SHP77 (cell line): ENCODE data around the gene PORCN.

Source experiments
- DNase-seq, 2 experiments: peaks; one replicate each; lab custom pipeline; 2025; lab: John Stamatoyannopoulos, UW

PORCN gene

DNA sequence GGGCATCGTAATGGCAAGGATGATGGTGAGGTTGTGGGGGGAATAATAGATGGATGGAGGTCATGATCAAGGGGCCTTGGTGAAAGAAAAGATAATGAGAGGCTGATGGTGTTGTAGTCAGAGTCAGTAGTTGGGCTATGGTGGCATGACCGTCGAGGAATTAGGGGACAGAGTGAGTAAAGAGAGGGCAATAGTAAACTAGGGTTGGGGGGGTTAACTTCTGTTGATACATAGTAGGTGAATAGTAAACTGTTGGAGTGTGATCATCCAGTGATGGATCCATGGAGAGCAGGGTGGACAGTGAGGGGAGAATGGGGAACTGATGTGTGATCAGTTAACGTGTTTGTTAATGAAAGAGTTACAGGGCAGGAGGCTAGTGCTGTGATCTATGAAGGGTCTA, 31.9 kb upstream of the PORCN start:
- DNase-seq = no peak

GRCh38 chrX:48477960-48478755, 30.6 kb upstream of the PORCN start:
- DNase-seq = no peak

DNA sequence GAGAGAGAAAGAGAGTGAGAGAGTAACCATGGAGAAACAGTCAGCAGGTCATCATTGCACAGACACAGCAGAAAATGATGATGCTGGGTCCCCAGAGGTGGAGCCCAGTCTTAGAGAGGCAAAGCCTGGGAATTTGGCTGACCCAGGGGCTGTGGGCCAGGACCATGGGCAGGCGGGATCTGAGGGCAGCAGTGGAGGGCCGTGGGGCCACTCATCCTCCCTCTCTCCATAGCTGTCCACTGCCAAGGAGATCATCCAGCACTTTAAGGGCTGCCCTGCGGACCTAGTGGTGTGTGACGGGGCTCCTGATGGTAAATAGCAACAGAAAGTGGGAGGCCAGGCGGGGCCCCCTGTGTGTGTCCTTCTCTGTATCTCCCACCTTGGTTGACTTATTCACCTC, 30.0 kb upstream of the PORCN start:
- no peak for DNase-seq

DNA sequence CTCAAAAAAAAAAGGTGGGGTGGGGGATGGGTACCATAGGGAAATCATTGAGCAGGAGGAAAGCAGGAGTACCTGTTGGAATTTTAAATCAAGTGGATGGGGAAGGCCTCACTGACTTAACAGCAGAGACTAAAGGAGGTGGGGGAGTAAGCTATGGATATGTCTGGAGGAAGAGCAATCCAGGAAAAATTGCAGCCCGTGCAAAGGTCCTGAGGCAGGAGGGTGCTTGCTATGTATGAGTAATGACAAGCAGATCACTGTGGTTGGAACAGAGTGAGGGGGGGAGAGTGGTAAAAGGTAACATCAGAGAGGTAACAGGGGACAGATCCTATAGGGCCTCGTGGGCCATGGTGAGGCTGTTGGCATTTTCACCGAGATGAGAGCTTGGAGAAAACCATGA, 28.6 kb upstream of the PORCN start:
- no peak for DNase-seq

GRCh38 chrX:48480583-48480982, 28.2 kb upstream of the PORCN start:
- no peak for DNase-seq

DNA sequence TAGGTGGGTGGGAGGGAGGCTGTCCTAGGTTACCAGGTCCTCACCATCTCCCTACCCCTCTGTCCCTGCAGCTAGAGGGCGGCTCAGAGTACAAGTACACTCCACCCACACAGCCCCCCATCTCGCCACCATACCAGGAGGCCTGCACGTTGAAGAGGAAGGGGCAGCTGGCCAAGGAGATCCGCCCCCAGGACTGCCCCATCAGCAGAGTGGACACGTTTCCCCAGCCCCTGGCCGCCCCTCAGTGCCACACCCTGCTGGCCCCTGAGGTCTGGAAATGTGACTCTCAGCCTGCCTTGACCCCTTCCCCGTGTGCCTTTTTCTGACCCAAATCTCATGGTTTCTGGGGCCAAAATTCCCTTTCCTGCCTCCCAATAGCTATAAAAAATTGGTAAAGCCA, 26.3 kb upstream of the PORCN start:
- no peak for DNase-seq

DNA sequence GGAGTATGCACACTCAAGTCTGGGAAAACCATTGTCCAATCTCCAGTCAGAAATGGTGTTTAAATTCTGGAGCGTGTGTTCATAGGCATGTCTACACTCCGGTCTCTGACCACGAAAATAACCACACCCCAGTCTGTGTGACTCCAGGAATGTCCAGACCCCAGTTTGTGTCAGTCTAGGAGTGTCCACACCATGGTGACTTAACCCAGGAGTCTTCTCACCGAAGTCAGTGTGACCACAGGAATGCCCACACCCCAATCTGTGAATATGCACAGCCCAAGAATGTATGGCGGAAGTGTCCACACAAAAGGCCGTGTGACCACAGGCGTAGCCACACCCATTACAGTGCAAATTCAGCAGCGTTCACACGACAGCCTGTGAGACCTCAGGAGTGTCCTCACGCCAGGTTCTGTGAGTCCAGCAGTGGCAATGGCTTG, 21.4 kb upstream of the PORCN start:
- no peak for DNase-seq

DNA sequence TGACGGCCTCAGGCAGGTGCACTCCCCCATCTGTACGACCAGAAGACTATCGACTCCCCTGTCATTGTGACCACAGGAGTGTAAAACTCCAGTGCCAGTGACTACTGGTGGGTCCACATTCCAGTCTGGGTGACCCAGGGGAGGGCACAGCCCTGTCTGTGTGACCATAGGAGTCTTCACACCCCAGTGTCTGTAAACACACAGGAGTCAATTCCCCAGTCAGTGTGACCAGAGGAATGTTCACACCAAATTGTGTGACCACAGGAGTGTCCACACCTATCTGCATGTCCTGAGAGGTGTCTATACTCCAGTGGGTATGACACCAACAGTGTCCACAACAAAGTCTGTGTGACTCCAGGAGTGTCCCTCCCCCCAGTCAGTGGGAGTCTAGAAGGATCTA, 20.8 kb upstream of the PORCN start:
- DNase-seq = no peak

DNA sequence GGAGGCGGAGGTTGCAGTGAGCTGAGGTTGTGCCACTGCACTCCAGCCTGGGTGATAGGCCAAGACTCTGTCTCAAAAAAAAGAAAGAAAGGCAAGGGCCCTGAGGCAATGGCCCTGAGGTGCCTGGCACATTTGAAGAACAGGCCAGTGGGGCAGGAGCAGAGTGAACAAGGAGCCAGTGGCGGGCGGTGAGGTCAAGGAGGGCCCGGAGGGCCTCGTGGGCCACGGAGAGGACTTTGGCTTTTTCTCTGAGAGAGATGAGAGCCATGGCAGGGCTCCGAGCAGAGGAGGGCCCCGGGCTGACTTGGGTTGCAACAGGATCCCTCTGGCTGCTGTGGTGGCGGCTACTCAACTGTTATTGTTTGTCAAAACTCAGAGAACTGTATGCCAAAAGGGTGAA, 19.5 kb upstream of the PORCN start:
- DNase-seq = no peak

- DNase-seq = no peak
Measured at GRCh38 chrX:48489892-48490291, 18.9 kb upstream of the PORCN start.

DNA sequence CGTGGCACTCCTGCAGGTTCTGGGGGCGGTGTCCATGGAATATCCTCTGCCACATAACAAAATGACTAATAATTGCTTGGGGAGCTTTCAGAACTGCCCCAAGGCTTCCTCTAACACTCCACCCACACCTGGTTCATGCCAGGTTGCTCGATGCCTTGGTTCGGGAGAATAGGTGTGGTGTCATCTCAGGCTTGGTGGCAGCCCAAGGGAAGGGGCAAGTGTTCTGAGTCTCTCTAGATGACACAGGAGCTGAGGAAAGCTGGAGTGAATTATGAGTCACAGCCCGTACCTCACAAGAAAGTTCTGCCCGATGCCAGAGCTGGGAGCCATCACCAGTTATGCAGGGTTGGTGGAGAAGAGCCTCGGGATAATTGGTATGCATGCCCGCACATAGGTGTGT, 18.1 kb upstream of the PORCN start:
- no peak for DNase-seq

DNA sequence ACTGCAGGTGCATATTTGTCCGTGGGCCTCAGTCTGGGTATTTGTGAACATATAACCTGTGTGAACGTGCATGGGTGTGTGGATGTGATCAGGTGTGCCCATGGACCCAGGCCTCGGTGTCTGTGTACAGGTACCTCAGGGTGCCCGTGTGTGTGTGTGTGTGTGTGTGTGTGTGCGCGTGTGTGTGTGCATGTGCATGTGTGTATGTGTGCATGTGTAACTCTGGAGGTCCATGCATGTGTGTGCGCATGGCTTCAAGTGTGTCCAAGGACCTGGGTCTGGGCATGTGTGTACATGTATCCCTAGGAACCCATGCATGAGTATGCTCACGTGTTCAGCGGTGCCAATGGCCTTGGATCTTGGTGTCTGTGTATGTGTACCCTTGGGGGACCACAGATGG, 17.0 kb upstream of the PORCN start:
- DNase-seq = no peak

- DNase-seq = no peak
Measured at GRCh38 chrX:48492293-48492910, 16.4 kb upstream of the PORCN start.

DNA sequence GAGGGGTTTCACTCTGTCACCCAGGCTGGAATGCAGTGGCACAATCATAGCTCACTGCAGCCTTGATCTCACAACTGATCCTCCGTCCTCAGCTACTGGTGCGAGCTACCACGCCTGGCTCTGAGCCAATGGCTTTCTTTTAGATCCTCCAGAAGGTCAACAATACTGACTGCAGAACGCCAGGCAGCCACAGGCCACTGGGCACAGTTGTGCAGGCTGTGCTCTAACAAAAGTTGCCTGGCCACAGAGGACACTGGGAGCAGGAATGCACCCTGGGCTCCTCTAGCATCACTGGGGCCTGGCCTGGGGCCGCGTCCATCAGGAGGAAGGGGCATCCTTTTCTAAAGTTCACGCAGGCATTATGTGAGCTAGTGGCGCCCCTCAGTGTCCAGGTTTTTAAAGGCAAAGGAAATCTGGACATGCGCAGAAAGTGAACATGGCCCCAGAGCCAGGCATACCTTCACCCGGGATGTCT, 14.9 kb upstream of the PORCN start:
- DNase-seq = peak in 1 of 2 experiments; percentile 13

DNA sequence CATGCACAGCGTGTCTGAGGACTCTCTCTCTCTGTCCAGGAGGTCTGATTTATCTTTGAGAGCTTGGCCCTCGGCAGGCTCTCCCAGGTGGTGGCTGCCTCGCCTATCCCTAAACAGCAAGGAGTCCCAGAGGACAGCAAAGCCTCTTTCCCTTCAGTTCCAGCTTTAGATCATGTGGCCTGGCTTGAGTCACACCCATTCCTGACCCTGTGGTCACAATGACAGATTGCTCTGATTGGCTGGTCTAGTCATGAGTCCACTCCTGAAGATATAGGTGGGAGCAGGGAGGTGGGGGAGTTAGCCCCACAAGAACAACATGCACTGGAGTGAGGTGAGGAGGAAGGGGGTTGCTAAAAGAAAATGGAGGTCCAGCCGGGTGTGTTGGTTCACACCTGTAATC, 12.1 kb upstream of the PORCN start:
- DNase-seq = no peak

DNA sequence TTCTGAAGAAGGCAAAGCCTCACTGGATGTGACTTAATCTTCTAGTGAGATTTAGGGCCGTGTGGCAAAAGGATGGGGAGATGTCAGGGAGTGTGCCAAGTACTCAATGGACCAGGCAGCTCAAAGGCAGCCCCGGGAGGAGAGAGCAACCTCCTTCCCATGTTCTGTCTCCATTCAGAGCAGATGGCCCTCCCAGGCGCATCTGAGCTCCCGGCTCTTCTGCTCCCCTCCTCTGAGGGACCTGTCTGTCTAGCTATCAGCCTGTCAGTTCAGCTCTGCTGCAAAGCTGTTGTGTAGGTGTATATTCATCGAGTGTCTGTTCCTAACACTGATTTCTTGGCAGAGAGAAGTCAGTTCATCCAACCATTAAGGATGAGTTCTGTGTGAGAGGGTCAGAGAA, 10.9 kb upstream of the PORCN start:
- no peak for DNase-seq

DNA sequence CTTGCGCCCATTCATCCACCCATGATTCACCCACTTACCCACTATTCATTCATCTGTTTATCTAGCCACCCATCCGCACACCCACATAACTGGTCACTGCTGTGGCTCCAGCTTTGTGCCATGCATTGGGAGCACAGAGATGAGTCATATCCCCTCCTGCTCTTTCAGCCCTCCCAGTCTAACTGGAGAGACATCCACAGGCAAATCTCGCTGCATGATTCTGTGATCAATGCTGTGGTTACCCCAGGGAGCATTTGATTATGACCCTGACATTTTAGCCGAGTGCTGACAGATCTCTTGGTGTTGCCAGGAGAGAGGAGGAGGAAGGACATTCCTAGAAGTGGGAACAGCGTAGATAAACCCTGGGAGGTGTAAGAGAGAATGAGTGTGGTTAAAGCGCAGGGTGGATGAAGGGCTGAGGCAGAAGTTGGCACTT, 10.4 kb upstream of the PORCN start:
- DNase-seq = no peak

DNA sequence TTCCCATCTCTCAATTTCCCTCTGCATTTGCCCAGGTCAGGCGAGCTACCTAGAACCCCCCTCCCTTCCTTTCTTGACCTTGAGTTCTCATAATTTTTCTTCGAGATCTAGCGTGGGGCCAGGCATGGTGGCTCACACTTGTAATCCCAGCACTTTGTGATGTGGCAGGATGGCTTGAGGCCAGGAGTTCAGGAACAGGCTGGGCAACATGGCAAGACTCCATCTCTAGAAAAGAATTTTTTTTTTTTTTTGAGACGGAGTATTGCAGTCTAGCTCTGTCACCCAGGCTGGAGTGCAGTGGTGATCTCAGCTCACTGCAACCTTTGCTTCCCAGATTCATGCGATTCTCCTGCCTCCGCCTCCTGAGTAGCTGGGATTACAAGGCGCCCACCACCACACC, 4.5 kb upstream of the PORCN start:
- no peak for DNase-seq

DNA sequence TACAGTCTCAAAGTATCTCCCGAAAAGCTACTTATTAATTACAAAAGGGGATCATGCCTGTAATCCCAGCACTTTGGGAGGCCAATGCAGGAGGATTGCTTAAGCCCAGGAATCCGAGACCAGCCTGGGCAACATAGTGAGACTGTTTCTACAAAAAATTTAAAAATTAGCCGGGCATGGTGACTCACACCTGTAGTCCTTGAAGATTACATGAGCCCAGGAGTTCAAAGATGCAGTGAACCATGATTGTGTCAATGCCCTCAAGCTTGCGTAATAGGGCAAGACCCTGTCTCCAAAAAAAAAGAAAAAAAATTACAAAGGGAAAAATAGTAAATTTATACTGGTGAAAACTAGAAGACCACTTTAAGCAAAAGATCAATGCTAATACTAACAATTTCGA, 3.3 kb upstream of the PORCN start:
- no peak for DNase-seq

DNA sequence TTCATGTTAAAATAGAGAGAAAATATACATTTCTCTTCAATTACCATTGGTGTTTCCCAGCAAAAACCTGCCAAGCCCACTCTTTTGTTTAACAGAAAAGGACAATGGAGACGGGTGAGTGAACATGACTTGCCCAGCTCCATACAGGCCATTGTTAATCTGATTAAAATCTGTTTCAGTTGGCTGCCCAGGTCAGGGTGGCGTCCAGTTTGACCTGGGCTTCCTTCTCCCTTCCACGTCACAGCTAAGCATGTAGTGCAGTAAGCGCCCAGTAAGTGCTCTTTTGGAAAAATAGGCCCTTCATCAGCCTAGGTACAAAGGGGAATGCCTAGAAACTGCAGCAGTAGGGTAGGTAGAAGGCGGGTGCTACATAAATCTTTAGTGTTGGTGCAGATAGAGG, 1.5 kb upstream of the PORCN start:
- DNase-seq = no peak

DNA sequence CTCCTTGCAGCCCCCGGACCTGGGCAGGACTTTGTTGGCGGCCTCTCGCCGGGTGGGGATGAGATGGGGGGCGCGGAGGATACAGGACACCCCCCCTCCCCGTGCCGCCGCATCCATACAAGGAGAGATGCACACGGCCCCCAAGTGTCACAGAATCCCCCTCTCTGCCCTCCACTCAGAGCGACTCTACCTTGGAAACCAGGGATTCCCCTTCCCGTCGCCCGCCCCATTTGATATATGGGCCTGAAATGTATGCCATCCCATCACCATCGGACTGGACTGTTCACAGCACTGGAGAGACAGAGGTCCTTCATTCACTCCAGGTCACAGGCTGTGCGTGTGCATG, 426 bp downstream of the PORCN start:
- DNase-seq = no peak

GRCh38 chrX:48509619-48510018, 827 bp downstream of the PORCN start:
- DNase-seq = no peak

DNA sequence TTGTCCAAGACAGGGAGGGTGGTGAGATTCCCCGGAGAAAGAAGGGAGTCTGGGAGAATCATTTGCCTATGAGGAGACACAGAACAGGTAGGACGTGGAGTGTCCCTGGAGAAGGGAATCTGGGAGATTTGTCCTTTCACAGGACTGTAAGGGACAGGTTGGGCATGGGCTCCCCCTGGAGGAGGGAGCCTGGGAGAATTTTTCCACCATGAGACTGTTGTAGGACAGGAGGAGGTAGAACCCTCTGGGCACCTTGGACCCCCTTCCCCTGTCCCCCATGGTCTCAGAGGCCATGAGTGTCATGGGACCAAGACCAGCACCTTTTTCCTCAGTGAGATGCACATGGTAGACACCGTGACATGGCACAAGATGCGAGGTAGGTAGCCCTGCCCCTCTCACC, 2.8 kb downstream of the PORCN start:
- no peak for DNase-seq

- no peak for DNase-seq
Measured at GRCh38 chrX:48512371-48512935, 3.7 kb downstream of the PORCN start.
